ENCODE results near the gene KLHL42.

GRCh38 chr12:27805238-27805637, 25.2 kb downstream of the KLHL42 start:
- TF ChIP-seq CTCF (IDR thresholded peaks at IDR 0.05), result no peak
- no peak for TF ChIP-seq POLR2AphosphoS5 (IDR thresholded peaks at IDR 0.05)
- no peak for TF ChIP-seq POLR2A (IDR thresholded peaks at IDR 0.05)
